Measurements from ENCODE around the gene XRCC6.
"Not testable (repeated sequence)": the region's sequence is repeated elsewhere in the genome, so short reads cannot be mapped to it uniquely, and the experiment has no call there.

The XRCC6 gene

GRCh38 chr22:41587347-41587723, 33.8 kb upstream of the XRCC6 start:
- Histone ChIP-seq H3K27me3 (ENCODE audit: insufficient read depth, insufficient read length) (no peaks in the 10 kb centered on the region), H3K4me3 (ENCODE audit: insufficient read length, low read depth) (no peak overlapping the region), H3K9me3 (ENCODE audit: insufficient read depth, low read length) (no peaks in the 10 kb centered on the region), H3K36me3 (ENCODE audit: insufficient read depth, insufficient read length, low read length) (peaks cover 16% of the 10 kb centered on the region), H3K9ac (ENCODE audit: insufficient read length, low read depth) (no peak overlapping the region), H3K4me1 (ENCODE audit: insufficient read depth, insufficient read length) (peaks cover 4% of the 10 kb centered on the region)
- DNase-seq (ENCODE audit: low read depth, low spot score): no peak
- no peak for TF ChIP-seq SUZ12 (IDR thresholded peaks at IDR 0.05; ENCODE audit: extremely low read depth, insufficient read depth, insufficient read length)
- no peak for TF ChIP-seq ZNF274 (IDR thresholded peaks at IDR 0.05; ENCODE audit: low read depth, low read length)
- TF ChIP-seq YY1 (IDR thresholded peaks at IDR 0.05; ENCODE audit: insufficient read depth, insufficient read length): no peak

DNA sequence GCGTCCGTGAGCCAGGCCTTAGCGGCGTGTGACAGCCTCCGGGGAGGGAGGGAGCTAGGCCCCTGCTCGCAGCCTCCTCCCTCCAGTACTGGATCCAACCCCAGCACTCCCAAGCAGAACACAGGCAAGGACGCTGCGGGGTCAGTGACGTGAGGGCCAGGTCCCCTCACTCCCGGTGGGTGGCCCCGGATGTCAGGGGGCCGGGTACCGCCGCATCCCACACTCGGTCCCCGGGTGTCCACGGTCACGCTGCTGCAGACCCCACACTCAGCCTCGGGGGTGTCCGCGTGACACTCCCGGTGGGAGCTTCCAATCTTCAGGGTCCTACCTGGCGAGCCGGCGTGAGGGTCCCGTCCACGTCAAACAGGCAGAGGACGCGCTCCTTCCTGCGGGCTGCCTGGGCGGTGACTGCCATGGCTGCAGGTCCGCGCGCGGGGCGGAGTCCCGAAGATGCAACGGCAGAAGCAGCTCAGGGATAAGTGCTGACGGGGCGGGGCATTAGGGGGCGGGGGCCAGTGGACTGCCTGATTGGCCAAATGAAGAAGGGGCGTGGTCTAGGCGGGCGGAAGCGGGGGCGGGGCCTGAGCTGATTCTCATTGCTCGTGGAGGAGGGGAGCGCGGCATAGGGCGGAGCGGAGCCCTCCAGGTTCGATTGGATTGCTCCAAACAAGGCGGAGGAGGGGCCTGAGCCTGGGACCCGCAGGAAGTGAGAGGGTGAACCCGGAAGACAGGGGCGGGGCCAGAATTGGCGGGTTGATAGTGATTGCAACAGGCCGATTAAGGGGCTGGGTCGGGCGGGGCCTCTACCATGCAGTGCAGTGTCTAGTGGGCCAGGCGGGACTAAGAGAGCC, 31.5 kb upstream of the XRCC6 start, which contains the start of gene PMM1:
Gene PMM1, minus strand, starts transcription at position 450 of the 851 bp plus-strand sequence. Its CDS starts 35 bp downstream, at position 415.
- DNase-seq (ENCODE audit: low read depth, low spot score): peak; percentile 97
- Histone ChIP-seq H3K36me3 (ENCODE audit: insufficient read depth, insufficient read length, low read length) (peaks cover 4% of the 10 kb centered on the region), H3K27me3 (ENCODE audit: insufficient read depth, insufficient read length) (no peaks in the 10 kb centered on the region), H3K9me3 (ENCODE audit: insufficient read depth, low read length) (peaks cover 6% of the 10 kb centered on the region; the same call in 1 of the 2 replicates), H3K4me3 (ENCODE audit: insufficient read length, low read depth) (peak within 1 kb of the TSS; percentile 80), H3K9ac (ENCODE audit: insufficient read length, low read depth) (peak within 1 kb of the TSS; percentile 85), H3K4me1 (ENCODE audit: insufficient read depth, insufficient read length) (peaks cover 4% of the 10 kb centered on the region)
- no peak for TF ChIP-seq SUZ12 (IDR thresholded peaks at IDR 0.05; ENCODE audit: extremely low read depth, insufficient read depth, insufficient read length)
- TF ChIP-seq YY1 (IDR thresholded peaks at IDR 0.05; ENCODE audit: insufficient read depth, insufficient read length): peak; percentile 24
- TF ChIP-seq ZNF274 (IDR thresholded peaks at IDR 0.05; ENCODE audit: low read depth, low read length): no peak

- not testable (repeated sequence) for DNase-seq (ENCODE audit: low read depth, low spot score); H3K4me1 ChIP-seq (ENCODE audit: insufficient read depth, insufficient read length); H3K4me3 ChIP-seq (ENCODE audit: insufficient read length, low read depth); H3K9ac ChIP-seq (ENCODE audit: insufficient read length, low read depth); H3K9me3 ChIP-seq (ENCODE audit: insufficient read depth, low read length); H3K27me3 ChIP-seq (ENCODE audit: insufficient read depth, insufficient read length)
- H3K36me3 ChIP-seq (ENCODE audit: insufficient read depth, insufficient read length, low read length): peaks cover 11% of the 10 kb centered on the region
These were observed 27.6 kb upstream of the XRCC6 start for GRCh38 chr22:41593336-41593960.

- Histone ChIP-seq H3K9ac (ENCODE audit: insufficient read length, low read depth) (no peak overlapping the region), H3K36me3 (ENCODE audit: insufficient read depth, insufficient read length, low read length) (peaks cover 18% of the 10 kb centered on the region), H3K4me3 (ENCODE audit: insufficient read length, low read depth) (no peak overlapping the region), H3K27me3 (ENCODE audit: insufficient read depth, insufficient read length) (no peaks in the 10 kb centered on the region), H3K9me3 (ENCODE audit: insufficient read depth, low read length) (peaks cover 6% of the 10 kb centered on the region; the same call in 1 of the 2 replicates), H3K4me1 (ENCODE audit: insufficient read depth, insufficient read length) (peaks cover 5% of the 10 kb centered on the region)
- DNase-seq (ENCODE audit: low read depth, low spot score): no peak
- TF ChIP-seq ZNF274 (IDR thresholded peaks at IDR 0.05; ENCODE audit: low read depth, low read length) (no peak), YY1 (IDR thresholded peaks at IDR 0.05; ENCODE audit: insufficient read depth, insufficient read length) (no peak), SUZ12 (IDR thresholded peaks at IDR 0.05; ENCODE audit: extremely low read depth, insufficient read depth, insufficient read length) (no peak)
These were observed 25.4 kb upstream of the XRCC6 start for GRCh38 chr22:41595703-41596102.

- H3K27me3 ChIP-seq (ENCODE audit: insufficient read depth, insufficient read length): no peaks in the 10 kb centered on the region
- no peak overlapping the region for H3K4me3 ChIP-seq (ENCODE audit: insufficient read length, low read depth)
- peak; percentile 15 for DNase-seq (ENCODE audit: low read depth, low spot score)
- H3K9me3 ChIP-seq (ENCODE audit: insufficient read depth, low read length): peaks cover 6% of the 10 kb centered on the region; the same call in 1 of the 2 replicates
- no peak for TF ChIP-seq YY1 (IDR thresholded peaks at IDR 0.05; ENCODE audit: insufficient read depth, insufficient read length)
- TF ChIP-seq ZNF274 (IDR thresholded peaks at IDR 0.05; ENCODE audit: low read depth, low read length): no peak
- TF ChIP-seq SUZ12 (IDR thresholded peaks at IDR 0.05; ENCODE audit: extremely low read depth, insufficient read depth, insufficient read length): no peak
- H3K36me3 ChIP-seq (ENCODE audit: insufficient read depth, insufficient read length, low read length): peaks cover 26% of the 10 kb centered on the region
- H3K9ac ChIP-seq (ENCODE audit: insufficient read length, low read depth): no peak overlapping the region
- H3K4me1 ChIP-seq (ENCODE audit: insufficient read depth, insufficient read length): peaks cover 5% of the 10 kb centered on the region
These were observed 24.1 kb upstream of the XRCC6 start for GRCh38 chr22:41596776-41597634.

DNA sequence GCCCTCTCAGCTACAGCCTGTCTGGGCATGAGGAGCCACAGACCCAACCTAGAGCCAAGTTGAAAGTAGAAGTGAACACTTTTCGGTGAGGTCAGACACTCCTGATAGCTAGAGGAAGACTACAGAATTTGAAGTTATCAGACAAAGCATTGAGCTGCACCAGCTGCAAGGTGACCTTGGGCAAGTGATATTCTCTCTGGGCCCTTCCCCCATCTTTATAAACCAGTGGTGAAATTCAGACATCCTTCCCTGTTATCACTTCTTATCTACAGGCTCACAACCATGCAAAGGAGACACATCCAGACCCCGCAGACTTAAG, 23.5 kb upstream of the XRCC6 start:
- H3K4me1 ChIP-seq (ENCODE audit: insufficient read depth, insufficient read length): peaks cover 5% of the 10 kb centered on the region
- H3K9me3 ChIP-seq (ENCODE audit: insufficient read depth, low read length): peaks cover 6% of the 10 kb centered on the region; the same call in 1 of the 2 replicates
- no peak for TF ChIP-seq YY1 (IDR thresholded peaks at IDR 0.05; ENCODE audit: insufficient read depth, insufficient read length)
- no peak for TF ChIP-seq ZNF274 (IDR thresholded peaks at IDR 0.05; ENCODE audit: low read depth, low read length)
- TF ChIP-seq SUZ12 (IDR thresholded peaks at IDR 0.05; ENCODE audit: extremely low read depth, insufficient read depth, insufficient read length): no peak
- H3K4me3 ChIP-seq (ENCODE audit: insufficient read length, low read depth): no peak overlapping the region
- DNase-seq (ENCODE audit: low read depth, low spot score): no peak
- no peaks in the 10 kb centered on the region for H3K27me3 ChIP-seq (ENCODE audit: insufficient read depth, insufficient read length)
- H3K36me3 ChIP-seq (ENCODE audit: insufficient read depth, insufficient read length, low read length): peaks cover 32% of the 10 kb centered on the region
- H3K9ac ChIP-seq (ENCODE audit: insufficient read length, low read depth): no peak overlapping the region

Measured in NT2/D1 (cell line).